Skeletal muscle tissue (tissue), 4 donors: ENCODE data around the gene MRTFA. TPM values are rescaled to one million over a fixed set of nuclear protein-coding genes. Genes with fewer than 3 reads are reported as not detected.
"Not testable (repeated sequence)": the region's sequence is repeated elsewhere in the genome, so short reads cannot be mapped to it uniquely, and the experiment has no call there.

ENCODE experiments used
- H3K27ac ChIP-seq: one replicate; pipeline ENCODE4 v1.7.0; 2013; ENCODE audit warnings: mild to moderate bottlenecking, low read depth, low read length, inconsistent platforms
- H3K27me3 ChIP-seq, 3 donors: one replicate each; pipeline ENCODE4 v1.7.0; 2013; ENCODE audit warnings: low read length in 3 of 3; ENCODE audit not compliant: control insufficient read depth in 3 of 3, insufficient read depth in 3 of 3
- H3K36me3 ChIP-seq, 3 donors: one replicate each; pipeline ENCODE4 v1.7.0; 2013; ENCODE audit warnings: low read length in 3 of 3; ENCODE audit not compliant: control insufficient read depth in 3 of 3, insufficient read depth in 3 of 3
- H3K4me1 ChIP-seq, 3 donors: one replicate each; pipeline ENCODE4 v1.7.0; 2013; ENCODE audit warnings: low read length in 3 of 3, mild to moderate bottlenecking in 3 of 3; ENCODE audit not compliant: control insufficient read depth in 3 of 3, insufficient read depth in 3 of 3
- H3K4me3 ChIP-seq, 3 donors: one replicate each; pipeline ENCODE4 v1.7.0; 2013; ENCODE audit warnings: low read length in 3 of 3
- H3K9ac ChIP-seq, 3 donors: one replicate each; pipeline ENCODE4 v1.7.0; 2013; ENCODE audit warnings: low read length in 3 of 3, mild to moderate bottlenecking in 3 of 3, moderate library complexity in 2 of 3, low read depth in 1 of 3
- H3K9me3 ChIP-seq, 3 donors: one replicate each; pipeline ENCODE4 v1.7.0; 2013; ENCODE audit warnings: low read length in 3 of 3; ENCODE audit not compliant: control insufficient read depth in 3 of 3
- total RNA-seq: library from RNA; depleted of rRNA; stranded (reverse); fragments of >200 nt; gene quantifications from one replicate; pipeline ENCODE4 v1.2.3, GENCODE V29; 2014
- donor health status: Osteomylitis.

The MRTFA gene
- total RNA-seq, 1 donor from 2014 or later = 25.6 TPM

DNA sequence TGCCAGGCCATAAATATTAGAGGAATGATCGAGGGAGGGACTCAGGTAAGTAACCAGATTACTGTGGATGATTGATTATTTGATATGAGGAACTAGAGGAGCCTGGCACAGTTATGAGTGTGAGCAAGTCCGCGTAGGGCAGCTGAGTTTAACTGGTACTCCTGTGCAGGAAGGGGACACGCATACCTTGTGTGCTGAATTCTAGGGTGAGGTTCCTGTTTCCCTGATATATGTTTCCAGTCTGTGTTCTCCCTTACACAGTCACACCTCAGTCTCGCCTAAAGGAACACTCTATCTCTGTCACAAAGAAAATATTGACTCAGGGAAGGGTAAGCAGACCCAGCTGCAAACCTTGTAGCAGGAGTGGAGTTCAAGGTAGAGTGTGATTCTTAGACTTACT, 248.8 kb downstream of the MRTFA start:
- Histone ChIP-seq H3K4me3 (no peak overlapping the region), H3K9me3 (no peaks in the 10 kb centered on the region), H3K36me3 (no peaks in the 10 kb centered on the region), H3K27ac (no peak overlapping the region), H3K9ac (no peak overlapping the region), H3K27me3 (no peaks in the 10 kb centered on the region), H3K4me1 (no peaks in the 10 kb centered on the region)

DNA sequence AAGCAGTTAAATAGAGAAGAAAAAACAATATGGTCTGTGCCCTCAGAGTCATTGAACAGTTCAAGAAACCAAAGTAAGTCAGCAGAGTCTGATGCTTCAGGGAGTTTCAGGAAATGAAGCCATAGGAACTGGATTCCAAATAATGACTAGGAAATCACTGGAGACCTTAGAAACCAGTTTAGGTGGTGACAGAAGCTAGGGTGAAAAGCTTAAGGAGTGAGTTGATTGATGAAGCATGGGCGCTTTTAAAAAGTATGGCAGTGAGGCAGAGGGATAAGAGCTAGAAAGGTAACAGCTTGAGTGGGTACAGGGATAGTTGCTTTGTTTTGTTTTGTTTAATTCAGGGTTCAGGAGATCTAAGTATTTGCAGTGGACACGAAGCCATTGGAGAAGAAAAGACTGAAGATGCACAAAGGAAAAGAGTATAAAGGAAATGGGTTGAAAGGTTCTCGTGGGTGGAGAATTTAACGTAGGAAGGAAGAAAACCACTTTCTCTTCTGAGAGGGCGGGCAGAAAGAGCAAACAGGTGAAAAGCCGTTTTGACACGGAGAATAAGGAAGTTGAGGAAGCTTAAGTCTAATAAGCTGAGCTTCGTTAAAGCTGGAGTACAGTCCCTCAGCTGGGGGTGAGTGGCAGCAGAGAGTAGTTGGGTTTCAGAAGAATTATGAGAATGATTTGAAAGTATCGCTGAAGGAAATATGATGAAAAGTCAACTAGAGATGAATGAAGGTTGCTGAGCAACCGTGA, 251.3 kb downstream of the MRTFA start:
- H3K36me3 ChIP-seq = no peaks in the 10 kb centered on the region
- no peak overlapping the region for H3K9ac ChIP-seq
- H3K4me1 ChIP-seq = no peaks in the 10 kb centered on the region
- H3K27me3 ChIP-seq = no peaks in the 10 kb centered on the region
- no peak overlapping the region for H3K27ac ChIP-seq
- H3K9me3 ChIP-seq = no peaks in the 10 kb centered on the region
- H3K4me3 ChIP-seq = no peak overlapping the region

DNA sequence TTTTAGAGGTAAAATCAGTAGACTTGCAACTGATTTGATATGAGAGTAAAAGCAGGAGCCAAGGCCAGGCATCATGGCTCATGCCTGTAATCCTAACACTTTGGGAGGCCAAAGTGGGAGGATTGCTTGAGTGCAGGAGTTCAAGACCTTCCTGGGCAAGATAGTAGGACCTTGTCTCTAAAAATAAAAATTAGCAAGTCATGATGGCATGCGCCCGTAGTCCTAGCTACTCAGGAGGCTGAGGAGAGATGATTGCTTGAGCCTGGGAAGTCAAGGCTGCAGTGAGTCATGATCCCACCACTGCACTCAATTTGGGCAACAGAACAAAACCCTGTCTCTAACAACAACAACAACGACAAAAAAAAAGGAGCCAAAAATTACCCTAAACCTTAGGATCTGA, 252.6 kb downstream of the MRTFA start:
- H3K4me1 ChIP-seq = no peaks in the 10 kb centered on the region
- H3K9me3 ChIP-seq = no peaks in the 10 kb centered on the region
- H3K27me3 ChIP-seq = no peaks in the 10 kb centered on the region
- H3K36me3 ChIP-seq = no peaks in the 10 kb centered on the region
- H3K4me3 ChIP-seq = no peak overlapping the region
- H3K9ac ChIP-seq = no peak overlapping the region
- H3K27ac ChIP-seq = no peak overlapping the region

DNA sequence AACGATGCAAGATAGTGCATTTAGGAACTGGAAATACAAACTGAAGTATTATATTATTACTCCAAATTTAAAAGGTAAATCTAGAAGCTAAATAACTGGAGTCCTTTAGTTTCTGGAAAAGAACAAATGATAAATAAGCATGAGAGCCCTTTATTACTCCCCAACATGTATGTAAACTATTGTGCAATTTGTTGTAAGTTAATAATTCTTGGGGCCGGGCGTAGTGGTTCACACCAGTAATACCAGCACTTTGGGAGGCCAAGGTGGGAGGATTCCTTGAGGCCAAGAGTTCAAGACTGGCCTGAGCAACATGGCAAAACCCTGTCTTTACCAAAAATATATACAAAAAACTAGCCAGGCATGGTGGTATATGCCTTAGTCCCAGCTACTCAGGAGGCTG, 255.1 kb downstream of the MRTFA start:
- no peaks in the 10 kb centered on the region for H3K9me3 ChIP-seq
- peaks cover 0 to 5% (median under 1%) of the 10 kb centered on the region in 3 donors for H3K4me1 ChIP-seq
- H3K36me3 ChIP-seq = no peaks in the 10 kb centered on the region
- H3K9ac ChIP-seq = no peak overlapping the region
- H3K27ac ChIP-seq = no peak overlapping the region
- H3K4me3 ChIP-seq = no peak overlapping the region
- no peaks in the 10 kb centered on the region for H3K27me3 ChIP-seq

DNA sequence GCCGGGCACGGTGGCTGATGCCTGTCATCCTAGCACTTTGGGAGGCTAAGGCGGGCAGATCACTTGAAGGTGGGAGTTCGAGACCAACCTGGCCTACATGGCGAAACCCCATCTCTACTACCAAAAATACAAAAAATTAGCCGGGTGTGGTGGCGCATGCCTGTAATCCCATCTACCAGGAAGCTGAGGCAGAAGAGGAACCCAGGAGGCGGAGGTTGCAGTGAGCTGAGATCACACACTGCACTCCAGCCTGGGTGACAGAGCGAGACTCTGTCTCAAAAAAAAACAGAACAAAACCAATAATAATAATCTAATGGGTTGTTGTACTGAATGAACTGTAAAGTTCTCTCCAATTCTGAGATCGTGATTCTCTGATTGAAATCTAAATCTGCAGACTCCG, 258.1 kb downstream of the MRTFA start:
- not testable (repeated sequence) for H3K27me3 ChIP-seq, H3K4me3 ChIP-seq, H3K9ac ChIP-seq, H3K27ac ChIP-seq, H3K36me3 ChIP-seq, H3K9me3 ChIP-seq
- H3K4me1 ChIP-seq = peaks cover 3 to 13% (median 3%) of the 10 kb centered on the region in 3 donors

DNA sequence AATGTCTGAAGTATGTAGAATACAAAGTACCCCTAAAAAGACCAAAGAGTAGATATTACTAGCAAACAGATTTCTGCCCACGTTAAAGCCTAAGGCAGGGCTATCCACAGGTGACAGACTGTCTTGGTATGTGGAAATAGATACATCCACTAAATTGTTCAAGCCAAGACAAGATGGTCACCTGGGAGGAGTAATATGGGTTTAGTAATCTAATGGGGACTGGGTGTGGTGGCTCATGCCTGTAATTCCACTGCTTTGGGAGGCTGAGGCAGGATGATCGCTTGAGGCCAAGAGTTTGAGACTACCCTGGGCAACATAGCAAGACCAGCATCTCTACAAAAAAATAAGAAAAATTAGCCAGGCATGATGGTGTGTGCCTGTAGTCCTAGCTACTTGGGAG, 258.6 kb downstream of the MRTFA start:
- no peak overlapping the region for H3K4me3 ChIP-seq
- H3K9ac ChIP-seq = no peak overlapping the region
- H3K9me3 ChIP-seq = no peaks in the 10 kb centered on the region
- H3K27ac ChIP-seq = no peak overlapping the region
- peaks cover 0 to 3% (median 0%) of the 10 kb centered on the region in 3 donors for H3K36me3 ChIP-seq
- no peaks in the 10 kb centered on the region for H3K27me3 ChIP-seq
- peaks cover 3 to 13% (median 3%) of the 10 kb centered on the region in 3 donors for H3K4me1 ChIP-seq

DNA sequence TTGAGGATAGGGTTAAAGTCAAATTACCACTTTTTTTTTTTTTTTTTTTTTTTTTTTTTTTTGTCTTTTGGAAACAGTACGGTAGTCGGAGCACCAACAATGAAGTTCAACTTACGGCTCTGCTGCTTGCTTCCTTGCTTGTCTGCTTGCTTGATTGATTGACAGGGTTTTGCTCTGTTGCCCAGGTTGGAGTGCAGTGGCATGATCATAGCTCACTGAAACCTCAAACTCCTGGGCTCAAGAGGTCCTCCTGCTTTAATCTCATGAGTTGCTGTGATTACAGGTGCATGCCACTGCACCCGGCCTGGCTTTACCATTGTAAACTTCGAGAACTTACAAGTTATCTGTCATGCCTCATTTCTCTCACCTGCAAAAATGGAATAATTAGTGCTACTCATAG, 260.4 kb downstream of the MRTFA start:
- no peaks in the 10 kb centered on the region for H3K9me3 ChIP-seq
- H3K27me3 ChIP-seq = no peaks in the 10 kb centered on the region
- H3K4me3 ChIP-seq = no peak overlapping the region
- H3K9ac ChIP-seq = no peak overlapping the region
- H3K4me1 ChIP-seq = peaks cover 3 to 13% (median 3%) of the 10 kb centered on the region in 3 donors
- H3K36me3 ChIP-seq = peaks cover 0 to 3% (median 0%) of the 10 kb centered on the region in 3 donors
- H3K27ac ChIP-seq = no peak overlapping the region

DNA sequence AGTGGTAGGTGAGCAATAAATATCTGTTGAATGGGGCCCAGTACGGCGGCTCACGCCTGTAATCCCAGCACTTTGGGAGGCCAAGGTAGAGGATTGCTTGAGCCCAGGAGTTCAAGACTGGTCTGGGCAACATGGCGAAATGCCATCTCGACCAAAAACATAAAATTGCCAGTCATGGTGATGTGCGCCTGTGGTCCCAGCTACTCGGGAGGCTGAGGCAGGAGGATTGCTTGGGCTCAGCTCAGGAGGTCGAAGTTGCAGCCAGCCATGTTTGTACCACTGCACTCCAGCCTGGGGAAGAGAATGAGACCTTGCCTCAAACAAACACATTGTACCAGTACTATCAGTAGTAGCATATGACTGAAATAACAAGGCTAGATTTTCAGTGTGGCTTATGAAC, 262.0 kb downstream of the MRTFA start:
- no peak overlapping the region for H3K4me3 ChIP-seq
- H3K9ac ChIP-seq = no peak overlapping the region
- H3K4me1 ChIP-seq = peaks cover 5 to 15% (median 6%) of the 10 kb centered on the region in 3 donors
- H3K27ac ChIP-seq = no peak overlapping the region
- H3K9me3 ChIP-seq = no peaks in the 10 kb centered on the region
- peaks cover 0 to 3% (median 0%) of the 10 kb centered on the region in 3 donors for H3K36me3 ChIP-seq
- H3K27me3 ChIP-seq = no peaks in the 10 kb centered on the region

DNA sequence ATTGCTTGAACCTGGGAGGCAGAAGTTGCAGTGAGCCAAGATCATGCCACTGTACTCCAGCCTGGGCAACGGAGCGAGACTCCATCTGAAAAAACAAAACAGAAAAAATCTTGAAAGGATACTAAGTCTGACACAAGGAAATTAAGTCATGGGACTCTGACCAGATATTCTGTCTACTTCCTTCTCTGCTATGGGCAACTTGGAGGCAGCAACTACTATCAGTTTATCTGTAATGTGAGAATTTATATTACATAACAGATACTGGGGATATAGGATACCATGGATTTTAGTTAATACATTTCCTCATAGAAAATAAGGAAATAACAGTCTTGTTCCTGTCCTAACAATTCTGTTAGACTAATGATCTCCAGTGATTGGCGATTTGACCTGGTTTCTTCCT, 267.7 kb downstream of the MRTFA start:
- no peaks in the 10 kb centered on the region for H3K9me3 ChIP-seq
- H3K9ac ChIP-seq = no peak overlapping the region
- H3K4me3 ChIP-seq = no peak overlapping the region
- peaks cover 11 to 22% (median 13%) of the 10 kb centered on the region in 3 donors for H3K4me1 ChIP-seq
- peak overlapping the region; percentile 42 for H3K27ac ChIP-seq
- peaks cover 28 to 35% (median 29%) of the 10 kb centered on the region in 3 donors for H3K36me3 ChIP-seq
- no peaks in the 10 kb centered on the region for H3K27me3 ChIP-seq

DNA sequence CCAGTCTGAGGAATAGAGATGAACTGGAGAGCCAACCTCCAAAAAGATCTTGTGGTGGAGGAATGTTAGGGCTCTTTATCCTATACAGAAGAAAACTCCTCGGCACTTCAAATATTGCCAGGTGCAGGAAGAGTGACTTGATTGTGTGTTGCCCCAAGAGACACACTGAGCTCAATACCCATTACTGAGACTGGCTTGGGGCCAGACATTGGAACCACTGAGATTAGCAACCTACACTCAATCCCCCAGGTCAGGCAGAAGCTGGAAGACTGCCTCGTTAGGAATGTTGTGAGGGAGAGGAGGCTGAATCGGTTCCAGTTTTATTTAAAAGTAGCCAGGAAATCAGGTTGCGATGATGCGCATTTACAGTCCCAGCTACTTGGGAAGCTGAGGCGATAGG, 268.5 kb downstream of the MRTFA start:
- Histone ChIP-seq H3K4me1 (peaks cover 11 to 22% (median 13%) of the 10 kb centered on the region in 3 donors), H3K9me3 (no peaks in the 10 kb centered on the region), H3K27ac (peak overlapping the region; percentile 42), H3K4me3 (no peak overlapping the region), H3K36me3 (peaks cover 33 to 39% (median 34%) of the 10 kb centered on the region in 3 donors), H3K27me3 (no peaks in the 10 kb centered on the region), H3K9ac (no peak overlapping the region)
